Measurements from ENCODE around the gene NAALADL2. TPM values are rescaled to one million over a fixed set of nuclear protein-coding genes. Genes with fewer than 3 reads are reported as not detected.

Gene NAALADL2
- total RNA-seq, 1 experiment from 2014 or later, result 1.6 TPM

- no peak overlapping the region for H3K4me2 ChIP-seq (ENCODE audit: insufficient read depth, insufficient read length, low read length)
- Mint-ChIP-seq H3K27ac (no peak overlapping the region), H3K27me3 (ENCODE audit: low read depth) (no peaks in the 10 kb centered on the region), H3K36me3 (ENCODE audit: insufficient read depth in 1 of 3, low read depth in 3 of 3) (no peaks in the 10 kb centered on the region), H3K4me1 (peaks cover 8 to 9% of the 10 kb centered on the region in 2 experiments), H3K9me3 (no peaks in the 10 kb centered on the region), H3K4me3 (no peak overlapping the region)
- no CpG with 5 or more reads among the region's 2 CpGs for WGBS (ENCODE audit: extremely low coverage, insufficient read length, low lambda C conversion rate)
- H3K18ac ChIP-seq (ENCODE audit: insufficient read length, low read depth, low read length), result no peak overlapping the region
- H3K9me3 ChIP-seq (ENCODE audit: control insufficient read depth, low read depth, low read length), result no peaks in the 10 kb centered on the region
- no peaks in the 10 kb centered on the region for H3K79me1 ChIP-seq (ENCODE audit: insufficient read depth, low read depth, low read length, poor library complexity, severe bottlenecking)
- DNase-seq, result no peak
- H4K20me1 ChIP-seq (ENCODE audit: control insufficient read depth, insufficient read depth, insufficient read length), result no peaks in the 10 kb centered on the region
- no peak overlapping the region for H3K9ac ChIP-seq (ENCODE audit: extremely low read depth, insufficient read length, low read length)
- no peaks in the 10 kb centered on the region for H3K27me3 ChIP-seq (ENCODE audit: insufficient read depth, low read length)
- no peak for TF ChIP-seq CTCF (conservative IDR thresholded peaks at IDR 0.05)
- no peak overlapping the region for H4K8ac ChIP-seq (replicated peaks; ENCODE audit: insufficient read length, low read depth, low read length)
- no peaks in the 10 kb centered on the region for H3K4me1 ChIP-seq (ENCODE audit: insufficient read depth, low read length)
- H3K56ac ChIP-seq (ENCODE audit: insufficient read length, low read depth, low read length), result no peak overlapping the region
- no peak overlapping the region for H2BK120ac ChIP-seq (ENCODE audit: low read depth, low read length, poor library complexity, severe bottlenecking)
- no peak overlapping the region for H2AFZ ChIP-seq (ENCODE audit: low read length)
- no peak overlapping the region for H4K5ac ChIP-seq (ENCODE audit: insufficient read length, low read depth, low read length)
- no peak overlapping the region for H3K27ac ChIP-seq (ENCODE audit: insufficient read length, low read depth, low read length)
- no peak overlapping the region for H2BK5ac ChIP-seq (ENCODE audit: insufficient read length, low read length)
- H3K23me2 ChIP-seq (ENCODE audit: insufficient read length, low read depth, low read length, poor library complexity, severe bottlenecking), result no peaks in the 10 kb centered on the region
- no peak overlapping the region for H3K4ac ChIP-seq (ENCODE audit: low read depth, low read length)
- no peak overlapping the region for H2AK5ac ChIP-seq (ENCODE audit: insufficient read length, low read length)
- no peaks in the 10 kb centered on the region for H3K79me2 ChIP-seq (ENCODE audit: insufficient read depth, low read length)
- H3T11ph ChIP-seq (ENCODE audit: low read length), result no peak overlapping the region
- no peak overlapping the region for H4K91ac ChIP-seq (ENCODE audit: insufficient read length, low read depth, low read length)
- no peak overlapping the region for H3K14ac ChIP-seq (ENCODE audit: insufficient read depth, low read length)
- no peak overlapping the region for H2BK15ac ChIP-seq (ENCODE audit: low read depth, low read length)
- H2BK20ac ChIP-seq (ENCODE audit: low read depth, low read length, poor library complexity, severe bottlenecking), result no peak overlapping the region
- H2BK12ac ChIP-seq (ENCODE audit: insufficient read length, low read depth, low read length), result no peak overlapping the region
- no peak overlapping the region for H3K23ac ChIP-seq (ENCODE audit: insufficient read length, low read depth, low read length)
Observed at GRCh38 chr3:175749981-175750380, 890.8 kb downstream of the NAALADL2 start.

Measured in H9 (cell line).